Activated CD4-positive, alpha-beta T cell treated with anti-CD3 and anti-CD28 coated beads, Interleukin-2, amount 10 ng/mL, durations not matched to agents 7 days and 5 days (primary cell): ENCODE results near the gene CDKL1. TPM values are rescaled to one million over a fixed set of nuclear protein-coding genes. Genes with fewer than 3 reads are reported as not detected.

Source experiments
- microRNA-seq: library from miRNA; unstranded; fragments of <30 nt; microRNA quantifications from one replicate; pipeline ENCODE4 v1.2.0, GENCODE V29; 2021; ENCODE audit warnings: borderline microRNAs expressed, borderline replicate concordance
- total RNA-seq, 2 experiments: library from RNA; stranded (reverse); gene quantifications; one replicate each; pipeline ENCODE4 v1.2.3, GENCODE V29; 2021

The CDKL1 gene
- total RNA-seq, 2 experiments from 2014 or later: 11.5 to 14.6 TPM

Small RNAs within 50 kb of the gene (microRNA-seq; reads per million reads assigned to microRNA genes)
- 0.63 reads per million for gene MIR4504

Other genes with a start within 250 kb of the CDKL1 start
- 10 to 100 TPM; 19.7 to 21.1 TPM for gene SOS2, start 165.3 kb downstream of the CDKL1 start, total RNA-seq
- gene L2HGDH, start 84.7 kb downstream of the CDKL1 start, total RNA-seq: 10 to 100 TPM in 1 of 2 experiments, 1 to 10 TPM in 1; 9.6 to 12.8 TPM
- 10 to 100 TPM; 15.7 to 20.6 TPM for gene DMAC2L, start 84.6 kb downstream of the CDKL1 start, total RNA-seq
- gene MAP4K5, start 135.7 kb upstream of the CDKL1 start, total RNA-seq: 10 to 100 TPM; 30.5 to 30.8 TPM
- 1 to 10 TPM in 1 of 2 experiments, under 1 TPM in 1; 0.67 to 1.2 TPM for gene ATL1, start 163.3 kb upstream of the CDKL1 start, total RNA-seq